Natural killer cell (primary cell): ENCODE data around the gene EMP2. TPM values are rescaled to one million over a fixed set of nuclear protein-coding genes. Genes with fewer than 3 reads are reported as not detected.

ENCODE experiments used
- ATAC-seq, 3 donors: fragments of 150-1000 bp in 2 of 3; fragments of 200-7000 bp in 1 of 3; cut with Tn5 transposase; 1 replicate in 1 of 3; 2 replicates in 2 of 3; pipeline ENCODE4 v1.10.0; 2021; ENCODE audit warnings: mild to moderate bottlenecking in 2 of 3, moderate library complexity in 2 of 3
- DNase-seq, 2 donors: peaks; one replicate each; pipeline versions ENCODE4 v3.0.0 to v3.0.0-alpha.2; 2013 to 2021; ENCODE audit warnings: mixed read lengths in 1 of 2
- H3K27ac ChIP-seq: one replicate; pipeline ENCODE4 v1.5.1; 2013; ENCODE audit warnings: mild to moderate bottlenecking, low read length
- H3K27me3 ChIP-seq: one replicate; pipeline ENCODE4 v1.6.1; 2013; ENCODE audit warnings: low read length; ENCODE audit not compliant: control insufficient read depth, insufficient read depth
- H3K36me3 ChIP-seq: one replicate; pipeline ENCODE4 v1.6.1; 2013; ENCODE audit warnings: low read length; ENCODE audit not compliant: control insufficient read depth, insufficient read depth
- H3K4me1 ChIP-seq: one replicate; pipeline ENCODE4 v1.6.1; 2013; ENCODE audit warnings: low read length; ENCODE audit not compliant: control insufficient read depth, insufficient read depth
- H3K4me3 ChIP-seq: one replicate; pipeline ENCODE4 v1.5.1; 2013; ENCODE audit warnings: low read length
- H3K9me3 ChIP-seq: one replicate; pipeline ENCODE4 v1.6.1; 2013; ENCODE audit warnings: low read length; ENCODE audit not compliant: control insufficient read depth, insufficient read depth
- H3K27ac Mint-ChIP-seq, 2 donors: one replicate each; pipeline ENCODE4 v1.8.0; 2022; ENCODE audit warnings: mild to moderate bottlenecking in 2 of 2, mixed read lengths in 2 of 2, moderate library complexity in 1 of 2
- H3K27me3 Mint-ChIP-seq, 2 donors: one replicate each; pipeline ENCODE4 v1.8.0; 2022; ENCODE audit warnings: low read depth in 2 of 2, mixed read lengths in 2 of 2
- H3K36me3 Mint-ChIP-seq: one replicate; pipeline ENCODE4 v1.8.0; 2022; ENCODE audit warnings: mixed read lengths
- H3K4me1 Mint-ChIP-seq, 2 donors: one replicate each; pipeline ENCODE4 v1.8.0; 2022; ENCODE audit warnings: mixed read lengths in 2 of 2
- H3K4me3 Mint-ChIP-seq: one replicate; pipeline ENCODE4 v1.8.0; 2022; ENCODE audit warnings: mild to moderate bottlenecking, moderate library complexity, mixed read lengths
- H3K9me3 Mint-ChIP-seq, 2 donors: one replicate each; pipeline ENCODE4 v1.8.0; 2022; ENCODE audit warnings: mixed read lengths in 2 of 2
- WGBS: methylation state at CpG from one replicate; pipeline ENCODE4 v1.1.7; 2013; ENCODE audit warnings: missing lambda C conversion rate; ENCODE audit not compliant: insufficient coverage; 5-methylcytosine and 5-hydroxymethylcytosine counted together
- intact Hi-C: fragments of 100-400 bp; cut with micrococcal nuclease; formaldehyde crosslinking; loops from one replicate; pipeline ENCODE4 v1.14.2; 2022
- total RNA-seq, 4 donors: library from RNA; stranded (reverse); fragments of 120-200 nt in 1 of 4; gene quantifications; one replicate each; pipeline versions ENCODE4 v1.2.3 to v1.2.4, GENCODE V29; 2013 to 2022
- TF ChIP-seq, protein P1 (sequence below): fragments of 200-600 bp; IDR thresholded peaks from one replicate; pipeline ENCODE4 v1.8.0; 2022; ENCODE audit warnings: antibody characterized with exemption

The EMP2 gene
- total RNA-seq, 3 donors from 2014 or later (not counting 1 experiment from before 2014, with no cell fraction given): not detected

DNA sequence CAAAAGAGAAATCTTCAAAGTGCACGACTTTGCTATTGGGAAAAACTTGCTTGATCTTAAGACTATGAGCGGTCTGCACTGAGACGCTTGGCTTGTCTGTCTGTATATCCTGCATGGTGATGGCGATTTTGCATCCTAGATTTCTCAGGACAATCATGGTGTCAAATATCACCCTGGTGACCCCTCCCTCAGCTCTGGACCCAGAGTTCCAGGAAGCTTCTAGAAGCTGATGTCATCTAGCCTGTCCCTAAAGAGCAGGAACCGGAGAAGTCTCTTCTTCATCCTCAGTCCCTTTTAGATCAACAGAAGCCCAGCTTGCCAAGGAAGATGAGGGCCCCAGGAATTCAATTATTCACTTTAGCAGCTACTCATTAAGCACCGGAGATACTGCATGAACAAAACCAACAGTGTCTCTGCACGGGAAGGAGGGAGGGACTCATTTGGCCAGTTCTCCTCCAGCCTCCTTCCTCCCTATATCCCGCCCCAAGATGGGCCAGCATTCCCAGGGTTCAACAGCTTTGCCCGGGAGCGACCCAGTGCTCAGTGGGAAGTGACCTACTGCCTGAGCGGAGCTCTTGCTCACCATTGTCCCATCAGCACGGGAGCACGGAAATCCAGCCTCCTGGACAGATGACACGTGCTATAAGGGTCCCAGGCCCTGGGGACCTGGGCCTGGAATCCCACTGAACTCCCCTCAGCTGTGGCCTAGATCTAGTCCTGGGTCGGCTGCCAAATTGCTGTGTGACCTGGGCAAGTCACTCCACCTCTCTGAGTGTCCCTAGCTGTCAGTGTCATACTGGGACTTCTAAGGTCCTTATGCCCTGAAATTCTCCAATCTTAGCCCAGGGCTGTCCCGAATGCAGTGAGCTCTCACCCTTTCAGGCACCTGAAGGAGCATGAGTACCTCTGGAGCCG lies 3.8 kb downstream of the EMP2 start:
- Histone ChIP-seq H3K4me3 (no peak overlapping the region), H3K4me1 (no peaks in the 10 kb centered on the region), H3K36me3 (no peaks in the 10 kb centered on the region), H3K9me3 (no peaks in the 10 kb centered on the region), H3K27me3 (peaks cover 5% of the 10 kb centered on the region), H3K27ac (no peak overlapping the region)
- H3K4me1 Mint-ChIP-seq: no peaks in the 10 kb centered on the region
- no peaks in the 10 kb centered on the region for H3K36me3 Mint-ChIP-seq
- H3K27ac Mint-ChIP-seq: no peak overlapping the region
- no peak overlapping the region for H3K4me3 Mint-ChIP-seq
- H3K27me3 Mint-ChIP-seq: peaks cover 25 to 28% of the 10 kb centered on the region in 2 donors
- DNase-seq (no peak), ATAC-seq (no peak)
- 87% methylated on average over 17 of the region's 17 CpGs for WGBS
- intact Hi-C loops: no loop called here
- TF ChIP-seq, protein P1, sequence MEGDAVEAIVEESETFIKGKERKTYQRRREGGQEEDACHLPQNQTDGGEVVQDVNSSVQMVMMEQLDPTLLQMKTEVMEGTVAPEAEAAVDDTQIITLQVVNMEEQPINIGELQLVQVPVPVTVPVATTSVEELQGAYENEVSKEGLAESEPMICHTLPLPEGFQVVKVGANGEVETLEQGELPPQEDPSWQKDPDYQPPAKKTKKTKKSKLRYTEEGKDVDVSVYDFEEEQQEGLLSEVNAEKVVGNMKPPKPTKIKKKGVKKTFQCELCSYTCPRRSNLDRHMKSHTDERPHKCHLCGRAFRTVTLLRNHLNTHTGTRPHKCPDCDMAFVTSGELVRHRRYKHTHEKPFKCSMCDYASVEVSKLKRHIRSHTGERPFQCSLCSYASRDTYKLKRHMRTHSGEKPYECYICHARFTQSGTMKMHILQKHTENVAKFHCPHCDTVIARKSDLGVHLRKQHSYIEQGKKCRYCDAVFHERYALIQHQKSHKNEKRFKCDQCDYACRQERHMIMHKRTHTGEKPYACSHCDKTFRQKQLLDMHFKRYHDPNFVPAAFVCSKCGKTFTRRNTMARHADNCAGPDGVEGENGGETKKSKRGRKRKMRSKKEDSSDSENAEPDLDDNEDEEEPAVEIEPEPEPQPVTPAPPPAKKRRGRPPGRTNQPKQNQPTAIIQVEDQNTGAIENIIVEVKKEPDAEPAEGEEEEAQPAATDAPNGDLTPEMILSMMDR: no peak
- H3K9me3 Mint-ChIP-seq: no peaks in the 10 kb centered on the region

DNA sequence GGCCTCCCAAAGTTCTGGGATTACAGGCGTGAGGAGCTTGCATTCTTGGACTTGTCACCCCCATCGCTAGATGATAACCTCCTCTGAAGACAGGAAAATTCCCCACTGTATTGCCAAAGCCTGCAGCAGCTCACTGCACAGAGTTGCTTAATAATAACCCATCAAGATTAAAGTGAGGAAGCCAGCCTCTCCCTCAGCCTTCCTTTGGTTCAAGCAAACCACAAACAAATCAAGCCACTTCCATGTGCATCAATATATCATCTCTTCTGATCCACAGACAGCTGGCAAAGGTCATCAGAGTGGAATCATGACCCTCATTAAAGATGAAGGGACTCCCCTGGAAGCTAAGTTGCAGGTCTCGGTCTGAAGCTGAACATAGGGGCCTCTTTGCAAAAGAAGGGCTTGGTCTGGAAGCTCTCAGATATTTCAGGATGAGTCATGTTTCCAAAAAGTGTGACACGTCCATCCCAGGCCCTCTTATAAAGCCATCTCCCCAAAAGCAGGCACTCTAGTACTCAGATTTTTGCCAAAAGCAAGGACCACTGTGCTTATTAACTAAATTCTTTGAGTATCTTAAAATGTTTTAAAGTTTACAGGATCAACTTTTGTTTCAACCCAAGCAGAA lies 4.8 kb downstream of the EMP2 start:
- intact Hi-C loops: no loop called here
- Mint-ChIP-seq H3K36me3 (no peaks in the 10 kb centered on the region), H3K4me3 (no peak overlapping the region), H3K27ac (no peak overlapping the region), H3K4me1 (no peaks in the 10 kb centered on the region), H3K27me3 (peaks cover 16 to 17% of the 10 kb centered on the region in 2 donors), H3K9me3 (no peaks in the 10 kb centered on the region)
- ATAC-seq (no peak), DNase-seq (no peak)
- H3K27ac ChIP-seq: no peak overlapping the region
- H3K9me3 ChIP-seq: no peaks in the 10 kb centered on the region
- H3K4me3 ChIP-seq: no peak overlapping the region
- TF ChIP-seq, protein P1: no peak
- no peaks in the 10 kb centered on the region for H3K36me3 ChIP-seq
- H3K4me1 ChIP-seq: no peaks in the 10 kb centered on the region
- no peaks in the 10 kb centered on the region for H3K27me3 ChIP-seq
- WGBS: 38% methylated on average over 4 of the region's 4 CpGs

DNA sequence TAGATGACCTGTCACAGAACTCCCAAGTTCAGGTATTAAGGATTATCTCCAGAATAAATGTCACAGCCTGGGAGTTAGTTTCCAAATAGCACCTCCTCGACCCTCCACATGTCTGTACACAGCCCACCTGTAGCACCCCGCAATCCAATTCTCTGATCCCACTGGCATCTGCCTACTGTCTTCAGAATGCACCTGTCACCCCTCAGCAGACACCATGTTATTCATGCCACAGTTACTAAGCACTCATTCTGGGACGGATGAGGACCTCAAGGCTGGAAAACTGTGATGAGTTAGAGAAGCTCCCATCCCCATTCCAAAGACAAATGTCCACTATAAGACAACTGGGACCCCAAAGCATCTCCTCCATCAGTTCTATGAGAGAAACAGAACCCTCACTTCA lies 7.8 kb downstream of the EMP2 start:
- WGBS: 78% methylated on average over 3 of the region's 3 CpGs
- no peak for ATAC-seq

More for the DNA sequence above, 7.8 kb downstream of the EMP2 start:
- H3K27ac ChIP-seq: no peak overlapping the region
- no peak for DNase-seq
- no peaks in the 10 kb centered on the region for H3K36me3 Mint-ChIP-seq
- no peaks in the 10 kb centered on the region for H3K9me3 ChIP-seq
- no peaks in the 10 kb centered on the region for H3K4me1 ChIP-seq
- H3K27me3 Mint-ChIP-seq: peaks cover 0 to 2% of the 10 kb centered on the region in 2 donors
- intact Hi-C loops: no loop called here
- H3K36me3 ChIP-seq: no peaks in the 10 kb centered on the region
- TF ChIP-seq, protein P1: no peak
- H3K27ac Mint-ChIP-seq: no peak overlapping the region
- H3K4me3 ChIP-seq: no peak overlapping the region
- H3K27me3 ChIP-seq: no peaks in the 10 kb centered on the region
- no peak overlapping the region for H3K4me3 Mint-ChIP-seq
- no peaks in the 10 kb centered on the region for H3K9me3 Mint-ChIP-seq
- H3K4me1 Mint-ChIP-seq: no peaks in the 10 kb centered on the region
